T47D (cell line): ENCODE measurements around the gene SORCS3.

ENCODE experiments used
- DNase-seq, 2 experiments: peaks; one replicate each; pipeline versions ENCODE4 v3.0.0 to v3.0.0-alpha.2; 2011 to 2012; ENCODE audit warnings: low read depth in 1 of 2, low spot score in 1 of 2
- JUND ChIP-seq: IDR thresholded peaks from 2 replicates; pipeline ENCODE4 v1.6.1; 2012; ENCODE audit warnings: low read depth
- in situ Hi-C: cut with HindIII; loops from 2 replicates; pipeline ENCODE4 v1.10.0; 2016; ENCODE audit warnings: low sequenced_read_pairs, low pct_unique_long_range_greater_than_20kb

SORCS3 gene

DNA sequence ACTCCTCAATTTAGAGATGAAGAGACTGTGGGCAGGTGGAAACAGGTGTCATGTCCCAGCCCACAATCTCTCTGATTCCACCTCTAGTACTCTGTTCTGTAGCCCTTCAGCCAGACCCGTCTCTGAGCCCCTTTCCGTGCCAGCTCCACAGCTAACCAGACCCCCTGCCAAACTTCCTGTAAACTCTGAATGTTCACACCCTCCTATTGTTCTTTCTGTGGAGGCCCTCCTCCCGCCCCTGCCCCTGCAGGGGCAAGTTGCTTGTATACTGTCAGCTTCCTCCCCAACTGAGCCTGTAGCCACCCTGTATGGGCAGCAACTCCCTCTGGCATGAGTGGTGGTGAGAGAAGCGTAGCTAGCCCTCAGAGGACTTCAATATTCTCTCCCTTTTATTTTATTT is 520.7 kb downstream of the SORCS3 start:
- in situ Hi-C loops: no loop called here
- DNase-seq: no peak
- TF ChIP-seq JUND: no peak

DNA sequence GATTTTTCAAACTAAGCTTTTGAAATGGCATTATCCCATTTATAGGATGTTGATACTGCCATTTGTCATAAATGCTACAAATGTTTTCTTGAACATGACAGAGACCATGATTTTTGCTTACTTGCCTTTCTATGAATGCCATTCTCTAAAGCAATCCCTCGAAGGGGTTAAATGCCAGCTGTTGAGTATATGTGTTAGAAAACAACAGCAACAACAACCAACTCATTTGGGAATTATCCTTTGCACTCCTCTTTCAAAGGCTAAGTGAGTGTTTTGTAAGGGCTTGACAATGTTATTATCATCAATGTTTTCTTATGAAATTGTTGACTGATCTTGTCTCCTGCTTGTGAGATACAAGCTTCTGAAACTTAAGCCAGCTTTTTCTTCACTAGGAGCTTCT is 529.4 kb downstream of the SORCS3 start:
- in situ Hi-C loops: no loop called here

DNA sequence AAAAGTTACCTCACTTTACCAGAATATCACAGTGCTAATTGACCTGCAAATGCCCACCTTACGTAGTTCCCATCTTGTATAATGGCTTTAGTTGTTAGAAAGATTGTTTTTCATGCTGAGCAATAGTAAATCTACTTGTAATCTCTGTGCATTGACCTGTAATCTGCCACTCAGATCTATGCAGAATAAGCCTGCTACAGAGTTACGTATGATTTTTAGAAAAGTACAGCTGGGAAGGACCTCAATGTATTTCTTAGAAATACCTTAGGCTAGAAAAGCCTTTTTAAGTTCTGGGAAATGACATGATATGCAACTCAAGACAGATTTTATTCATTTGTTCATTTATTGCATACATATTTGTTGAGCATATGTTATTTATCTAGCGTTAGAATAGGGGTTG is 530.9 kb downstream of the SORCS3 start:
- in situ Hi-C loops: no loop called here
- DNase-seq: no peak
- no peak for TF ChIP-seq JUND

More for the DNA sequence above, 529.4 kb downstream of the SORCS3 start:
- DNase-seq: no peak
- no peak for TF ChIP-seq JUND

DNA sequence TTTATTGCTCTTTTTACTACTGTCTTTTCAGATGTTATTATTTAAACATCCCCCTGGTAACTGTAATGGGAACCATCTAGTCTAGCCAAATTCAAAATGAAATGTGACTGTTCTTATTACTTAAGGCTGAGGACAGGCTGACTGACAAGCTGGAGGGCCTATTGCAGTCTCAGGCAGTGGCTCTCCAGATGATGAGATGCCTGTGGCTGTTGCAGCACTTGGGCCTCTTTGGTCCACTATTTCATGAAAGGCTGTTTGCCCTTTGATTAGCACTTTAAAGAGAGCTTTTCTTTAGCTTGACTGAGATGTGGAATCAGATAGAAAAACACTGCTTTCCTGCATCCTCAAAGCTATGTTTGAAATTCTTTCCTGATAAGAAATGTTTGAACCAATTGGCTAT is 540.5 kb downstream of the SORCS3 start:
- in situ Hi-C loops: no loop called here

DNA sequence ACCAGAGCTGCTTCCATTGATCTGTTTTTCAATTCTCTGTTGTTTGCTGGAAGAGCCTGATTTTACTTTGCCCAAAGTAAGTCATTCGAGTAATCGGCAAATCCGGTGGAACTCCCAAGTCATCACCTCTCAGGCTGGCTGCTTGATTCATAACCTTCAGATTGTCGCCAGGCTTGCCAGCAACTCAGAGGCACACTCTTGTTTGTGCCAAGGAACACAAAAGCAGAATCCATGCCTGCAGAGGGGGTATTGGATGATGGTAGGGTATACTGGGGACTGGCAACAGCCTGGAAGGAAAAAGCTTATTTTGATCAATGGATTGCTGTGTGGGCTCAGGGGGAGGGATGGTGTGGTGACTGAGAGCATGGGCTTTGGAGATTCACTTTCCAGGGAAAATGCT is 542.4 kb downstream of the SORCS3 start:
- no peak for DNase-seq
- in situ Hi-C loops: no loop called here
- no peak for TF ChIP-seq JUND

More for the DNA sequence above, 540.5 kb downstream of the SORCS3 start:
- no peak for DNase-seq
- TF ChIP-seq JUND: no peak

DNA sequence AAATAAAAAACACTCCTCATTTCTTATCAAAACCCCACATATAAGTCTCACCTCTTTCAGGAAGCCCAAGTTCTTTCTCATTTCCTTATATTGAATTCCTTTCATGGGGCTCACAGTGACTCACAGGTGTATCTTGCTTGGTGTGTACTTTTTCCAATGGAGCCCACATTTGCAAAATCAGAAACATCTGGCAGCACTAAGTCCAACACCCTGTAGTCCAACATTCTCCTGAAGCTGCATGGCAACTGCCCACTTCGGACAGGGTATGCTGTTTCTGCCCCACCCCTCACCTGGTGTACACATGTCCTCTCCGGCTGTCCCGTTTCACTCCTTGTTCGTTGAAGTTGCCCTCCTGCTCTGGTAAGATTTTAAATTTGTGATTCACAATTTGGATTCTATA is 544.1 kb downstream of the SORCS3 start:
- in situ Hi-C loops: no loop called here
- TF ChIP-seq JUND: no peak
- no peak for DNase-seq

DNA sequence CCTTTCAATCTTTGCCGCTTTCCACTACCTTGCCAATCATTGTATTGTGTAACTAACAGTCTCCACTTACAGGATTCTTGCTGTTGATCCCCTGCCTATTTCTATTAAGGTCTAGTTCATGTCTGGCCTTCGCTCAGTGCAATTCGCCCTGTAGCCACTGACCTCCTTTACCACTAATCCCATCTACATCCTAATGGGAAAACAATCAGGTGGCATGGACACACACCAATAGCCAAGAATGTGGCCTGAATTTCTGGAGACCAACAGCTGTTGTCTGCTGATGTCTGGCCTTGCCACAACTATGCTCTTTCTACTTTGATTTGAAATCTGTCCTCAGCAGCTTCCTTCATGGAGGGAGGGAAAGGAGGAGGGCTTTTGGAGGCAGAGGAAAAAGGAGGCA is 546.2 kb downstream of the SORCS3 start:
- in situ Hi-C loops: no loop called here
- DNase-seq: no peak

DNA sequence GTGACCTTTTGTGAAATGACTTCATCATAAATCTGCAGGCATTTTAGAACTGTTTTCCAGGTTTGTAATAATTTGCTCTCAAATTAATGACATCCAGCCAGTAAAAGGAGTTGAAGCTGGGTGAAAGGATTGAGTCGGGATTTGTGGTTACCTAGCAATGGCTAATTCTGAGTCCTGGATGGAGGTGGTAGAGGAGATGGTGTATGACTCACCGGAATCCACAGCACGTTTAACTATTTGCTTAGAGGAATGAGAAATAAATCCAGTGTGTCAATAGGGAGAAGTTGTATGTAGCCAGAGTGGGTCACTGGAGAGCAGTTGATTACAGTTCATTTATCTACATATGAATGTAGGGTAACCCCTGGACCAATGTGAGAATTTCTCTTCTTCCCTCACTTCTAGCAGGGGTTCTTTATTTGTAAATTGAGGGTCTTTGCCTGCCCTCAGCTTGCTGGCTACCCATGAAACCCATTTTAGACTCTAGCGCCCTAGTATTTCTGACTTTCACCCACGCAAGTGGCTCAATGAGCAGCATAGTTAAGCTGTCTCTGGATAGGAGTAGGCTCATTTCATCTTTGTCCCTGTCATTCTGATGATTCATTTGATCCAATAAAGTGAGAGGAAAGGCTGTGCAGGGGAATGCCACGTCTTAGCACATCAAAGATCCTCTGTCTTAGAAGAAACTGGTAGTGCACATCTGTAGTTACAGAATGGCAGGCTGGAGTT is 547.8 kb downstream of the SORCS3 start:
- in situ Hi-C loops: no loop called here
- DNase-seq: no peak
- no peak for TF ChIP-seq JUND

More for the DNA sequence above, 546.2 kb downstream of the SORCS3 start:
- TF ChIP-seq JUND: no peak

DNA sequence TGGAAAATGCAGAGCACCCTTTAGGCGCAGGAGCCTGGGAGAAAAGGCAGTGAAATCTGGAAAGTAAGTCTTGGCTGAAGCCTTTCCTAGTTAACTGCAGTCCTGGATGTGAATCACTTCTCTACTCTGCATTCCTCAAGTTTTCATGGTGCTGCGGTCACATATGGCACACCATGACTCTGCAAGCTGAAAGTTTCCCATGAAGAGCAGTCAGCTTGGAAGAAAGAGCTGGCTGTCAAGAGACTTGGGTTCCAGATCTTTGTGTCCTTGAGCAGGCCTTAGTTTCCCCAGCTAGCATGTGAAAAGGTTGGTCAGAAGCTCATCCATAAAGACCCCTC is 548.3 kb downstream of the SORCS3 start:
- TF ChIP-seq JUND: no peak
- DNase-seq: no peak
- in situ Hi-C loops: no loop called here

DNA sequence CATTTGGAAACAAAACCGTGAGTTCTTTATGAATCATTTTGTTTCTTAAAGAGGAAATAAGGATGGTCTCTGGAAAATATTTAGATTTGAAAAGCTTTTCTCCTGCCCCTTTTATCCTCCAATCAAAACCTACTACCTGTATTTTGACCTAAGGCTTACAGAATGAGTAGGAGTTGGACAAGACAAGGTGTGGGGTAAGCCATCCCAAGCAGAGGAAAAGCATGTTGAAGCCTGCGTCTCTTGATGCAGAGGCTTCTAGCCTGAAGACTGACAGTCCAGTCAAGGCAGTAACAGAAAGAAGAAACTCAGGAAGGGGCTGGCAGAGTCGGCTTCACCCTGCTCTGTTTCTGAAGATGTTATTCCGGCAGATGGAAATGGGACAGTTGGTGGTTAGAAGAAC is 551.1 kb downstream of the SORCS3 start:
- TF ChIP-seq JUND: no peak
- no peak for DNase-seq
- in situ Hi-C loops: no loop called here

DNA sequence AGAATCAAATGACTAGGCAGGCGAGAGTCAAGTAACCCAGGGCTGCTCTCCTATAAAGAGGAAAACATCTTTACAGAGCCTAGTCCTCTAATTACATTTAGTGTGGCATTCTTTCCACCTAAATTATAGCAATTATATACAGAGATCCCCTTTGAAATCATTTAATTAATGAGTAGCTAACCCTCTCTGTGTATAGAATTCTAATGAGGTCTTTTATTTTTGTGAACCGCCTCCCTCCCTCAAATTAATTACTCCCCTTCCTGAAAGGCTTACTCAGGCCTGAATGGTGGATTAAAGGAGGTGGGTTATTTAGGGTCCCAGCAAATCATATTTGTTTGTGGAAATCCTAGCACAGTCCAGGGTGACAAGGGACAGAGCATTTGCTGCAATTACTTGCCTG is 551.8 kb downstream of the SORCS3 start:
- in situ Hi-C loops: no loop called here
- TF ChIP-seq JUND: no peak
- DNase-seq: no peak

DNA sequence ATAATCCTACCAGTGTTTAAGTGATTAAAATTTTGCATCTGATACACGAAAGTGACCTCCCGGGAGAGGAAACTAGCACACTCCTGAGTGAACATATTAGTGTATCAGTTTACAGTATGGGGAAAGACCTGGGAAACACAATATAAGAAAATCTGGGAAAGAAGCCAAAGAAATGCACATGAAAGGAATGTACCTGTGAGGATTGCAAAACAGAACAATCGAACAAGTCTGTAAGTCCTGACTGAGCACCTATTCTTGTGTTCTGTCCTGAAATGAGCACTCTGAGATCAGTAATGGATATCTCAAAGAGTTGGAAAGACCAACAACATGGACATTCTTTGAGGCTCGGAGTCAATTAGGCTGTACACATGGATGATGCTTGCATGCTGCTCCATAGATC is 554.7 kb downstream of the SORCS3 start:
- in situ Hi-C loops: no loop called here
- no peak for DNase-seq
- TF ChIP-seq JUND: no peak

DNA sequence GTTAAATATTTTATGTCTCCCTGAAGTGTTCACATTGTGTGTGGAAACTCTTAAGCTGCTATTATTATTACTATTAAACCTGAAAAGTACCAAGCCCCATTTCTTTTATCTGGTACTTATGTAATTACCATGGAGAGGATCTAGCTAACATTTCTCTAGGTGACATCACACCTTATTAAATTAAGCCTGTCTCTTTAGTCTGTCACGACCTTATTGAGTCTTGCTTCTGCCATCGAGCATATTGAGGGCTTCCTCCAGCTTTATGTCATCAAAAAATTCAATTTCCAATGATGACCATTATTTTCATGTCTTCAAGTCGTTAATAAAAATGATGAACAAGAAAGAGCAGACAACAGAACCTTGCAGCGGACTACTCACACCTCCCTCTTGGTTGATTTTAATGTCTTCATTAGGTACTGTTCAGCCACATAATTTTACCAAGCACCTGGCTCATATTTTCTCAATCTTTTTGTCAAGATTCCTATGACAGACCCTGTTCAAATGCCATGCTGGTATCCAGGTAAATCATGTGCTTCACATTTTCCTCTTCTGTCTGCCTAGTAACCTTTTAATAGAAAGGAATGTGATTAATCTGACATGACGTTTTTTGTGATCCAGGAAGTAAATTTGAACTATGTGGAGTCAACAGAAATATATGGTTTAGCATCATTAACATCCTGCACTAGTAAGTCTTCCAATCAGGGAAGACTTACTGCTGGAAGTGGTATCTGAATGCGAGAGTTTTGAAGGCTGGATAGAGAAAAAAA is 556.7 kb downstream of the SORCS3 start:
- no peak for DNase-seq
- no peak for TF ChIP-seq JUND
- in situ Hi-C loops: no loop called here

DNA sequence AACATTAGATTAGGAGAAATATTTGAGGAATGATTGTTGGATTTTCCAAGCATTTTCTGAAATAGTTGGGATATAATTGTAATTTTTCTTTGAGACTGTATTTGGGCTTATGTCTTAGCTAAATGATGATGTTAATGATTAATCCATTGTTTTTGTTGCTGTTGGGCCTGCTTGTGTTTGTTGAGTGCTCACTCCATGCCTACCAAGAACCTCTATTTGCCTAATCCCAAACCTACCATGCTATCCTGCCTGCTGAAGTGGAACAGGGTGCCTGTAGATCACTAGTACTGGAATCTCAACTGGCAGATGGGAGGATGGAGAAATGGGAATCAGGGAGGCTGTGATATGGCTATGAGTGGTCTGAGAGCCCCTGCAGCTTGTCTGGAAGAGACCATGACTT is 565.5 kb downstream of the SORCS3 start:
- TF ChIP-seq JUND: no peak
- in situ Hi-C loops: no loop called here
- DNase-seq: no peak
